Esophagus (tissue), 2 donors: Measurements from ENCODE around the gene ING3. TPM values are rescaled to one million over a fixed set of nuclear protein-coding genes. Genes with fewer than 3 reads are reported as not detected.

Experiments
- H3K27ac ChIP-seq, 2 donors: one replicate each; pipeline ENCODE4 v1.5.1; 2013; ENCODE audit warnings: low read depth in 2 of 2, mild to moderate bottlenecking in 2 of 2, inconsistent platforms in 1 of 2, low read length in 1 of 2, moderate library complexity in 1 of 2
- H3K27me3 ChIP-seq, 2 donors: one replicate each; pipeline ENCODE4 v1.6.1; 2013; ENCODE audit warnings: low read length in 2 of 2, control low read depth in 1 of 2, mild to moderate bottlenecking in 1 of 2; ENCODE audit not compliant: insufficient read depth in 2 of 2, control insufficient read depth in 1 of 2
- H3K36me3 ChIP-seq, 2 donors: one replicate each; pipeline ENCODE4 v1.6.1; 2013; ENCODE audit warnings: low read length in 1 of 2; ENCODE audit not compliant: control insufficient read depth in 2 of 2, insufficient read depth in 2 of 2
- H3K4me1 ChIP-seq, 2 donors: one replicate each; pipeline ENCODE4 v1.6.1; 2013; ENCODE audit warnings: low read length in 1 of 2; ENCODE audit not compliant: control insufficient read depth in 2 of 2, insufficient read depth in 2 of 2
- H3K4me3 ChIP-seq, 2 donors: one replicate each; pipeline ENCODE4 v1.5.1; 2013; ENCODE audit warnings: low read length in 2 of 2, mild to moderate bottlenecking in 2 of 2, low read depth in 1 of 2, moderate library complexity in 1 of 2
- H3K9me3 ChIP-seq, 2 donors: one replicate each; pipeline ENCODE4 v1.6.1; 2013; ENCODE audit warnings: mild to moderate bottlenecking in 2 of 2, low read depth in 1 of 2, low read length in 1 of 2, moderate library complexity in 1 of 2; ENCODE audit not compliant: control insufficient read depth in 2 of 2, insufficient read depth in 1 of 2
- WGBS, 2 donors: extraction: QIAGEN DNeasy Blood & Tissue Kit; methylation state at CpG; one replicate each; pipeline ENCODE4 v1.1.7; 2013; 5-methylcytosine and 5-hydroxymethylcytosine counted together
- polyA plus RNA-seq, 2 donors: library from polyadenylated mRNA; stranded (reverse); fragments of 200-250 nt; gene quantifications; one replicate each; pipeline ENCODE4 v1.2.3, GENCODE V29; 2013
- donor health status: healthy with polysubstance abuse.
- donor health status: Bipolar disorder and iron deficiency.

Gene ING3
- polyA plus RNA-seq, 2 donors, result 5.6 to 8.3 TPM

- no peaks in the 10 kb centered on the region for H3K4me1 ChIP-seq
- H3K27me3 ChIP-seq, result no peaks in the 10 kb centered on the region
- H3K9me3 ChIP-seq, result no peaks in the 10 kb centered on the region
- H3K4me3 ChIP-seq, result no peak overlapping the region
- H3K36me3 ChIP-seq, result no peaks in the 10 kb centered on the region
- H3K27ac ChIP-seq, result no peak overlapping the region
Measured at GRCh38 chr7:120992272-120992964, 41.8 kb downstream of the ING3 start.

- Histone ChIP-seq H3K27me3 (no peaks in the 10 kb centered on the region), H3K9me3 (no peaks in the 10 kb centered on the region), H3K27ac (no peak overlapping the region), H3K4me3 (no peak overlapping the region), H3K4me1 (no peaks in the 10 kb centered on the region), H3K36me3 (no peaks in the 10 kb centered on the region)
Measured at GRCh38 chr7:120992965-120993494, 42.5 kb downstream of the ING3 start.

GRCh38 chr7:120993553-120994191 is 43.1 kb downstream of the ING3 start:
- 80 to 84% methylated on average over 5 of the region's 5 CpGs for whole genome bisulfite sequencing, 2 donors
- Histone ChIP-seq H3K4me1 (no peaks in the 10 kb centered on the region), H3K27me3 (no peaks in the 10 kb centered on the region), H3K9me3 (no peaks in the 10 kb centered on the region), H3K36me3 (no peaks in the 10 kb centered on the region), H3K27ac (no peak overlapping the region), H3K4me3 (no peak overlapping the region)

- Histone ChIP-seq H3K27ac (no peak overlapping the region), H3K27me3 (no peaks in the 10 kb centered on the region), H3K36me3 (no peaks in the 10 kb centered on the region), H3K9me3 (no peaks in the 10 kb centered on the region), H3K4me3 (no peak overlapping the region), H3K4me1 (no peaks in the 10 kb centered on the region)
- 85% methylated on average over 5 of the region's 5 CpGs for WGBS, 2 donors
Measured at GRCh38 chr7:120994512-120995410, 44.2 kb downstream of the ING3 start.

- WGBS, 2 donors, result 77 to 81% methylated on average over 2 of the region's 2 CpGs
- Histone ChIP-seq H3K9me3 (no peaks in the 10 kb centered on the region), H3K27me3 (no peaks in the 10 kb centered on the region), H3K4me3 (no peak overlapping the region), H3K27ac (no peak overlapping the region), H3K36me3 (no peaks in the 10 kb centered on the region), H3K4me1 (no peaks in the 10 kb centered on the region)
Measured at GRCh38 chr7:120995654-120996053, 45.1 kb downstream of the ING3 start.

- Histone ChIP-seq H3K9me3 (no peaks in the 10 kb centered on the region), H3K27ac (no peak overlapping the region), H3K4me3 (no peak overlapping the region), H3K27me3 (no peaks in the 10 kb centered on the region), H3K4me1 (no peaks in the 10 kb centered on the region), H3K36me3 (no peaks in the 10 kb centered on the region)
- 78% methylated on average over 2 of the region's 2 CpGs for WGBS, 2 donors
Measured at GRCh38 chr7:120996333-120996987, 45.9 kb downstream of the ING3 start.

- H3K4me1 ChIP-seq, result no peaks in the 10 kb centered on the region
- no peaks in the 10 kb centered on the region for H3K27me3 ChIP-seq
- H3K9me3 ChIP-seq, result no peaks in the 10 kb centered on the region
- H3K36me3 ChIP-seq, result no peaks in the 10 kb centered on the region
- H3K27ac ChIP-seq, result no peak overlapping the region
- no peak overlapping the region for H3K4me3 ChIP-seq
Measured at GRCh38 chr7:120996988-120997345, 46.4 kb downstream of the ING3 start.

GRCh38 chr7:120997882-120998474 is 47.4 kb downstream of the ING3 start:
- Histone ChIP-seq H3K36me3 (no peaks in the 10 kb centered on the region), H3K27me3 (no peaks in the 10 kb centered on the region), H3K4me1 (no peaks in the 10 kb centered on the region), H3K4me3 (no peak overlapping the region), H3K27ac (no peak overlapping the region), H3K9me3 (no peaks in the 10 kb centered on the region)
- 85 to 86% methylated on average over 7 of the region's 7 CpGs for whole genome bisulfite sequencing, 2 donors

- no peaks in the 10 kb centered on the region for H3K36me3 ChIP-seq
- no peaks in the 10 kb centered on the region for H3K4me1 ChIP-seq
- no peak overlapping the region for H3K4me3 ChIP-seq
- 50 to 63% methylated on average over 1 of the region's 1 CpG for WGBS, 2 donors
- H3K27me3 ChIP-seq, result peaks cover 0 to under 1% of the 10 kb centered on the region in 2 donors
- H3K27ac ChIP-seq, result no peak overlapping the region
- no peaks in the 10 kb centered on the region for H3K9me3 ChIP-seq
Measured at GRCh38 chr7:120998520-120998919, 47.9 kb downstream of the ING3 start.
